Endothelial cell of umbilical vein (primary cell): ENCODE results near the gene TMEM130. TPM values are rescaled to one million over a fixed set of nuclear protein-coding genes. Genes with fewer than 3 reads are reported as not detected.

ENCODE experiments used
- BruUV-seq: library from RNA; stranded (reverse); fragments of 400-500 nt; replicated peaks from 2 replicates; lab custom pipeline; 2021; lab: Mats Ljungman, UMichigan
- CTCF ChIA-PET: fragments of 300-600, 350-600 bp; sonication (Branson Sonifier 250); formaldehyde crosslinking; loops from one replicate; lab custom pipeline; 2021; ENCODE audit warnings: antibody characterized with exemption, inconsistent platforms; lab: Charles Lee
- POLR2A ChIA-PET: fragments of 300-600, 350-600 bp; sonication (Branson Sonifier 250); formaldehyde crosslinking; loops from one replicate; lab custom pipeline; 2021; ENCODE audit warnings: antibody characterized with exemption, inconsistent platforms; lab: Charles Lee
- DNase-seq: peaks from one replicate; pipeline ENCODE4 v3.0.0-alpha.2; 2011; ENCODE audit warnings: low read depth, low spot score
- FAIRE-seq: peaks from 2 replicates; lab custom pipeline; 2011; peaks lifted over from hg19 to GRCh38; lab: Jason Lieb, UNC
- H2AFZ ChIP-seq: 2 replicates; pipeline ENCODE4 v1.6.0; 2012; ENCODE audit warnings: low read depth, low read length, control low read depth, inconsistent platforms
- H3K27ac ChIP-seq: 2 replicates; pipeline ENCODE4 v1.5.1; 2011; ENCODE audit warnings: low read depth, mild to moderate bottlenecking, control low read depth, low read length, moderate library complexity; ENCODE audit not compliant: insufficient read depth
- H3K27me3 ChIP-seq, 2 experiments: 2 replicates each; pipeline versions ENCODE4 v1.6.0 to v1.6.1; 2011; ENCODE audit warnings: low read length in 2 of 2, mixed read lengths in 1 of 2; ENCODE audit not compliant: control insufficient read depth in 2 of 2, insufficient read depth in 2 of 2
- H3K36me3 ChIP-seq, 2 experiments: 2 replicates in 1 of 2; 3 replicates in 1 of 2; pipeline ENCODE4 v1.5.1; 2011; ENCODE audit warnings: low read length in 2 of 2, mild to moderate bottlenecking in 1 of 2, moderate library complexity in 1 of 2; ENCODE audit not compliant: control insufficient read depth in 2 of 2, insufficient read depth in 2 of 2; ENCODE audit errors: extremely low read depth in 1 of 2
- H3K4me1 ChIP-seq: 3 replicates; pipeline ENCODE4 v1.5.1; 2011; ENCODE audit warnings: mild to moderate bottlenecking, low read length; ENCODE audit not compliant: control insufficient read depth, insufficient read depth; ENCODE audit errors: extremely low read depth
- H3K4me2 ChIP-seq: 2 replicates; pipeline ENCODE4 v1.6.1; 2011; ENCODE audit warnings: low read length, control low read depth, mixed read lengths; ENCODE audit not compliant: insufficient read depth
- H3K4me3 ChIP-seq, 3 experiments: fragments of 200-600 bp in 1 of 3; sonication (generic), shearing (Covaris generic) in 1 of 3; replicated peaks in 1 of 3; 2 replicates each; pipeline ENCODE4 v1.5.1; 2011 to 2016; ENCODE audit warnings: control low read depth in 3 of 3, low read length in 3 of 3, mild to moderate bottlenecking in 2 of 3, inconsistent platforms in 1 of 3, low read depth in 1 of 3, moderate library complexity in 1 of 3; ENCODE audit not compliant: insufficient read depth in 1 of 3
- H3K79me2 ChIP-seq: 2 replicates; pipeline ENCODE4 v1.6.0; 2012; ENCODE audit warnings: low read length, inconsistent platforms; ENCODE audit not compliant: control insufficient read depth, insufficient read depth
- H3K9ac ChIP-seq: replicated peaks from 2 replicates; pipeline ENCODE3; 2011; ENCODE audit warnings: low read length, control low read depth; ENCODE audit not compliant: insufficient read depth; ENCODE audit errors: extremely low read depth
- H3K9me1 ChIP-seq: replicated peaks from 3 replicates; pipeline ENCODE4 v1.6.0; 2011; ENCODE audit warnings: mild to moderate bottlenecking, low read length; ENCODE audit not compliant: control insufficient read depth, insufficient read depth; ENCODE audit errors: extremely low read depth
- H3K9me3 ChIP-seq: replicated peaks from 2 replicates; pipeline ENCODE4 v1.5.1; 2012; ENCODE audit warnings: low read length, inconsistent platforms; ENCODE audit not compliant: control insufficient read depth, insufficient read depth
- H4K20me1 ChIP-seq: replicated peaks from 2 replicates; pipeline ENCODE3; 2011; ENCODE audit warnings: mild to moderate bottlenecking, low read length; ENCODE audit not compliant: control insufficient read depth, insufficient read depth; ENCODE audit errors: extremely low read depth
- CTCF ChIP-seq, 2 donors: IDR thresholded peaks; 1 replicate in 1 of 2; 2 replicates in 1 of 2; pipeline ENCODE4 v1.5.1; 2011; ENCODE audit warnings: low read length in 2 of 2, mild to moderate bottlenecking in 2 of 2, moderate library complexity in 2 of 2, control low read depth in 1 of 2, inconsistent platforms in 1 of 2, low read depth in 1 of 2; ENCODE audit not compliant: insufficient read depth in 1 of 2; ENCODE audit errors: extremely low read depth in 1 of 2
- EZH2 ChIP-seq: IDR thresholded peaks from 2 replicates; pipeline ENCODE4 v1.6.1; 2012; ENCODE audit warnings: borderline replicate concordance, low read depth, mild to moderate bottlenecking, moderate library complexity, low read length, inconsistent platforms; ENCODE audit not compliant: severe bottlenecking
- FOS ChIP-seq: IDR thresholded peaks from 2 replicates; pipeline ENCODE4 v1.6.1; 2011; ENCODE audit warnings: mild to moderate bottlenecking, low read length, moderate library complexity, borderline replicate concordance; ENCODE audit not compliant: insufficient read depth
- GATA2 ChIP-seq: IDR thresholded peaks from 2 replicates; pipeline ENCODE4 v1.7.0; 2011; ENCODE audit warnings: low read depth, mild to moderate bottlenecking, moderate library complexity, mixed read lengths, low read length; ENCODE audit not compliant: insufficient read length, insufficient read depth
- JUN ChIP-seq: IDR thresholded peaks from 2 replicates; pipeline ENCODE4 v1.6.1; 2011; ENCODE audit warnings: borderline replicate concordance, low read depth; ENCODE audit not compliant: insufficient read length, insufficient read depth
- MAX ChIP-seq: IDR thresholded peaks from 2 replicates; pipeline ENCODE4 v1.6.1; 2011; ENCODE audit not compliant: insufficient read depth, insufficient read length
- MYC ChIP-seq: IDR thresholded peaks from one replicate; pipeline ENCODE4 v1.6.1; 2011; ENCODE audit warnings: mild to moderate bottlenecking, low read depth, low read length
- dilution Hi-C: fragments of 300-500 bp; cut with MboI; formaldehyde crosslinking; loops from one replicate; pipeline ENCODE4 v1.15.0; 2019; ENCODE audit warnings: low sequenced_read_pairs; ENCODE audit not compliant: extremely low pct_ligation_motif_present
- intact Hi-C: fragments of 100-400 bp; cut with micrococcal nuclease; formaldehyde crosslinking; loops from one replicate; pipeline ENCODE4 v1.10.0; 2022
- polyA plus RNA-seq, 4 experiments: library from polyadenylated mRNA; depleted of rRNA in 3 of 4; stranded (reverse) in 3 of 4; unstranded in 1 of 4; fragments of >200 nt; gene quantifications; 2 replicates each; pipeline versions ENCODE4 v1.2.1 to v1.2.3, GENCODE V29; 2011 to 2012; ENCODE audit warnings: missing spikeins in 1 of 4
- total RNA-seq: library from RNA; stranded (reverse); gene quantifications from 2 replicates; pipeline ENCODE4 v1.2.3, GENCODE V29; 2021

TMEM130 gene
- total and polyA plus RNA-seq, 2 donors (not counting 3 experiments of a cell fraction or from before 2014, with no cell fraction given): not detected

- Histone ChIP-seq H3K4me1 (no peaks in the 10 kb centered on the region), H3K9ac (no peak overlapping the region), H3K27me3 (no peaks in the 10 kb centered on the region), H3K4me2 (no peak overlapping the region), H3K9me3 (no peaks in the 10 kb centered on the region), H3K4me3 (no peak overlapping the region), H3K9me1 (no peaks in the 10 kb centered on the region), H3K79me2 (no peaks in the 10 kb centered on the region), H4K20me1 (no peaks in the 10 kb centered on the region), H3K27ac (no peak overlapping the region), H2AFZ (no peak overlapping the region), H3K36me3 (no peaks in the 10 kb centered on the region)
- ChIA-PET POLR2A (no interaction called here), CTCF (no interaction called here)
- dilution Hi-C loops (no loop called here), intact Hi-C loops (no loop called here)
- BruUV-seq: no TSS peak
- no peak for FAIRE-seq
- TF ChIP-seq FOS: no peak
- TF ChIP-seq GATA2: no peak
- no peak for TF ChIP-seq JUN
- TF ChIP-seq MAX: no peak
- TF ChIP-seq MYC: no peak
- TF ChIP-seq EZH2: no peak
- TF ChIP-seq CTCF (IDR thresholded peaks at IDR 0.05; ENCODE audit: extremely low read depth in 1 of 2, insufficient read depth in 1 of 2, low read depth in 1 of 2, low read length in 2 of 2): no peak
- no peak for DNase-seq
Observed at GRCh38 chr7:98815313-98815712, 54.5 kb downstream of the TMEM130 start.
